OCI-LY7 (cell line): ENCODE data around the gene NBR1. TPM values are rescaled to one million over a fixed set of nuclear protein-coding genes. Genes with fewer than 3 reads are reported as not detected.
"Not testable (repeated sequence)": the region's sequence is repeated elsewhere in the genome, so short reads cannot be mapped to it uniquely, and the experiment has no call there.

ENCODE experiments used
- BruUV-seq: library from RNA; stranded (reverse); fragments of 400-500 nt; replicated peaks from 2 replicates; lab custom pipeline; 2021; lab: Mats Ljungman, UMichigan
- CTCF ChIA-PET: fragments of 300-600 bp; sonication (Branson Sonifier 250); formaldehyde crosslinking; loops from one replicate; lab custom pipeline; 2022; ENCODE audit warnings: antibody characterized with exemption; ENCODE audit not compliant: unreplicated experiment; lab: Charles Lee
- POLR2A ChIA-PET: fragments of 300-600 bp; sonication (Branson Sonifier 250); formaldehyde crosslinking; loops from one replicate; lab custom pipeline; 2022; ENCODE audit warnings: antibody characterized with exemption; lab: Charles Lee
- DNase-seq: peaks from one replicate; pipeline ENCODE4 v3.0.0-alpha.2; 2015; ENCODE audit warnings: low spot score
- H2AFZ ChIP-seq: fragments of 200-600 bp; sonication (generic), shearing (Covaris generic); 2 replicates; pipeline ENCODE4 v1.6.1; 2014; ENCODE audit warnings: mild to moderate bottlenecking, antibody characterized with exemption, low read length, moderate library complexity
- H3K27ac ChIP-seq: fragments of 200-600 bp; sonication (generic); 2 replicates; pipeline ENCODE4 v1.5.1; 2014; ENCODE audit warnings: mixed run types, low read depth, mild to moderate bottlenecking, moderate library complexity, low read length, inconsistent platforms; ENCODE audit not compliant: poor library complexity, severe bottlenecking
- H3K36me3 ChIP-seq: fragments of 200-600 bp; sonication (generic); 2 replicates; pipeline ENCODE4 v1.6.1; 2014; ENCODE audit warnings: mild to moderate bottlenecking, antibody characterized with exemption, low read length, moderate library complexity, mixed read lengths; ENCODE audit not compliant: insufficient read depth
- H3K4me1 ChIP-seq: fragments of 200-600 bp; sonication (generic); 2 replicates; pipeline ENCODE4 v1.5.1; 2014; ENCODE audit warnings: mild to moderate bottlenecking, low read length; ENCODE audit not compliant: insufficient read depth, poor library complexity, severe bottlenecking
- H3K4me2 ChIP-seq: fragments of 200-600 bp; sonication (generic); 2 replicates; pipeline ENCODE4 v1.6.1; 2014; ENCODE audit warnings: mild to moderate bottlenecking, low read length
- H3K4me3 ChIP-seq: fragments of 200-600 bp; sonication (generic); 2 replicates; pipeline ENCODE4 v1.5.1; 2014; ENCODE audit warnings: mild to moderate bottlenecking, low read depth, low read length; ENCODE audit not compliant: poor library complexity, severe bottlenecking
- H3K79me2 ChIP-seq: fragments of 200-600 bp; sonication (generic); 2 replicates; pipeline ENCODE4 v1.6.1; 2016; ENCODE audit warnings: low read depth, mild to moderate bottlenecking, low read length, moderate library complexity, mixed read lengths; ENCODE audit not compliant: insufficient read depth
- H3K9me2 ChIP-seq: fragments of 200-600 bp; sonication (generic); 2 replicates; pipeline ENCODE4 v1.6.1; 2016; ENCODE audit warnings: mild to moderate bottlenecking, low read length, mixed read lengths; ENCODE audit not compliant: insufficient read depth
- H3K9me3 ChIP-seq: fragments of 200-600 bp; sonication (generic); 2 replicates; pipeline ENCODE4 v1.6.1; 2014; ENCODE audit warnings: mild to moderate bottlenecking, mixed run types, low read length, mixed read lengths
- H4K20me1 ChIP-seq: fragments of 200-600 bp; sonication (generic); 2 replicates; pipeline ENCODE4 v1.6.1; 2014; ENCODE audit warnings: mild to moderate bottlenecking, antibody characterized with exemption, low read length, moderate library complexity, mixed read lengths; ENCODE audit not compliant: insufficient read depth
- EZH2phosphoT487 ChIP-seq: fragments of 200-600 bp; sonication (generic); IDR thresholded peaks from 2 replicates; pipeline ENCODE4 v1.6.1; 2018; ENCODE audit warnings: low read depth, borderline replicate concordance, mild to moderate bottlenecking, mixed run types, antibody characterized with exemption, low read length, moderate library complexity, mixed read lengths
- intact Hi-C: fragments of 100-400 bp; cut with micrococcal nuclease; formaldehyde crosslinking; loops from one replicate; pipeline ENCODE4 v1.10.0; 2022; ENCODE audit not compliant: unreplicated experiment
- total RNA-seq, 2 experiments: library from RNA; depleted of rRNA in 1 of 2; stranded (reverse); fragments of >200 nt in 1 of 2; shearing (Covaris generic) in 1 of 2; gene quantifications; 2 replicates each; pipeline ENCODE4 v1.2.3, GENCODE V29; 2014 to 2022
- TF ChIP-seq, protein P1 (sequence below): fragments of 200-600 bp; sonication (generic); conservative IDR thresholded peaks from 2 replicates; pipeline ENCODE4 v1.5.1; 2014; ENCODE audit warnings: mild to moderate bottlenecking, antibody characterized with exemption, low read length, moderate library complexity, mixed read lengths

Gene NBR1
- total RNA-seq, 2 experiments from 2014 or later = 16.2 to 38.6 TPM

- Histone ChIP-seq H3K4me3 (no peak overlapping the region), H3K36me3 (no peaks in the 10 kb centered on the region), H3K27ac (no peak overlapping the region), H3K4me1 (no peaks in the 10 kb centered on the region), H3K9me3 (no peaks in the 10 kb centered on the region), H3K9me2 (no peaks in the 10 kb centered on the region), H2AFZ (no peak overlapping the region), H3K4me2 (no peak overlapping the region), H4K20me1 (no peaks in the 10 kb centered on the region), H3K79me2 (no peaks in the 10 kb centered on the region)
- TF ChIP-seq, protein P1, sequence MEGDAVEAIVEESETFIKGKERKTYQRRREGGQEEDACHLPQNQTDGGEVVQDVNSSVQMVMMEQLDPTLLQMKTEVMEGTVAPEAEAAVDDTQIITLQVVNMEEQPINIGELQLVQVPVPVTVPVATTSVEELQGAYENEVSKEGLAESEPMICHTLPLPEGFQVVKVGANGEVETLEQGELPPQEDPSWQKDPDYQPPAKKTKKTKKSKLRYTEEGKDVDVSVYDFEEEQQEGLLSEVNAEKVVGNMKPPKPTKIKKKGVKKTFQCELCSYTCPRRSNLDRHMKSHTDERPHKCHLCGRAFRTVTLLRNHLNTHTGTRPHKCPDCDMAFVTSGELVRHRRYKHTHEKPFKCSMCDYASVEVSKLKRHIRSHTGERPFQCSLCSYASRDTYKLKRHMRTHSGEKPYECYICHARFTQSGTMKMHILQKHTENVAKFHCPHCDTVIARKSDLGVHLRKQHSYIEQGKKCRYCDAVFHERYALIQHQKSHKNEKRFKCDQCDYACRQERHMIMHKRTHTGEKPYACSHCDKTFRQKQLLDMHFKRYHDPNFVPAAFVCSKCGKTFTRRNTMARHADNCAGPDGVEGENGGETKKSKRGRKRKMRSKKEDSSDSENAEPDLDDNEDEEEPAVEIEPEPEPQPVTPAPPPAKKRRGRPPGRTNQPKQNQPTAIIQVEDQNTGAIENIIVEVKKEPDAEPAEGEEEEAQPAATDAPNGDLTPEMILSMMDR = no peak
- no peak for TF ChIP-seq EZH2phosphoT487
- DNase-seq = no peak
- BruUV-seq = no TSS peak
- CTCF ChIA-PET = no interaction called here
- POLR2A ChIA-PET = no interaction called here
- intact Hi-C loops = no loop called here
These were observed 53.2 kb downstream of the NBR1 start for GRCh38 chr17:43224146-43224705.

- Histone ChIP-seq H4K20me1 (no peaks in the 10 kb centered on the region), H3K4me1 (no peaks in the 10 kb centered on the region), H3K27ac (no peak overlapping the region), H3K79me2 (no peaks in the 10 kb centered on the region), H3K4me3 (no peak overlapping the region), H3K9me3 (no peaks in the 10 kb centered on the region), H3K4me2 (no peak overlapping the region), H3K36me3 (no peaks in the 10 kb centered on the region), H3K9me2 (no peaks in the 10 kb centered on the region), H2AFZ (no peak overlapping the region)
- DNase-seq = no peak
- CTCF ChIA-PET = no interaction called here
- intact Hi-C loops = no loop called here
- POLR2A ChIA-PET = interaction anchor here (0.6 kb wide), 1 partner anchor 93 kb away, joined by 3 read pairs; no protein-coding TSS in a partner anchor
- TF ChIP-seq EZH2phosphoT487 = no peak
- TF ChIP-seq, protein P1 = no peak
- BruUV-seq = TSS peak; percentile 49
These were observed 55.4 kb downstream of the NBR1 start for GRCh38 chr17:43226393-43226792.

DNA sequence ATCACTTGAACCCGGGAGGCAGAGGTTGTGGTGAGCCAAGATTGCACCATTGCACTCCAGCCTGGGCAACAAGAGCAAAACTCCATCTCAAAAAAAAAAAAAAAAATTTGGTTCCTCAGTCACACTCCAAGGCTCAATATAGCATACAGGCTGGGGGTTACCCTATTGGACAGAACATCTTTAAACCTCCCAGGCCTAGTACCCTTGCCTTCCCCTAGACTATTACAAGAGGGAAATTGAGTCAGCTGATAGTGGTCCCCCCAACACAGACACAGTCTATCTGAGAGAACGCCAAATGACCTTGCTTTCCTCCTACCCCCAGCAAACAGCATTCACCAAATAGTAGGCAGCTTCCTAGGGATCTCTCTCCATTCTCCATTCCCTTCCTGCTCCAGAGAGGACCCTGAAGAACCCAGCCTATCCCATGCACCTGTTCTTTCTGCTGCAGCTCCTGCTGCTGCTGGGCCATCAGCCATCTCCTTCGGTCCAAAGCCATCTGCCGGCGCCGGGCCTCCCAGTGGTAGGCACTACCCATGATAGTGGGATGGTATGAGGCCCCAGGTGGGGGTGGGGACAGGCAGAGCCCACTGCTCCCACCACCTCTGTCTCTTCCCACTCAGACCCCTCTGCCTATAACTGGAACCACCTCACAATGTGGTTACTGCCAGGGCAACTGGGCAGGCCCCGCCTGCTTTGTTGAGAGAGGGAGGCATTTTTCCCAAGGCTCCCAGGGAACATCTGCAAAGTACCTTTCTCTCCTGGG is 57.2 kb downstream of the NBR1 start, which contains the start of gene CCDC200:
TSS of gene CCDC200 (minus strand) at position 604 of the 763 bp plus-strand sequence. CDS start at position 535, 69 bp downstream.
- H4K20me1 ChIP-seq, H3K27ac ChIP-seq, DNase-seq, CTCF ChIA-PET, H3K9me2 ChIP-seq, H3K4me3 ChIP-seq, POLR2A ChIA-PET, BruUV-seq, H3K4me1 ChIP-seq, H2AFZ ChIP-seq, H3K9me3 ChIP-seq, H3K79me2 ChIP-seq, intact Hi-C loops, H3K4me2 ChIP-seq, H3K36me3 ChIP-seq: not testable (repeated sequence)

DNA sequence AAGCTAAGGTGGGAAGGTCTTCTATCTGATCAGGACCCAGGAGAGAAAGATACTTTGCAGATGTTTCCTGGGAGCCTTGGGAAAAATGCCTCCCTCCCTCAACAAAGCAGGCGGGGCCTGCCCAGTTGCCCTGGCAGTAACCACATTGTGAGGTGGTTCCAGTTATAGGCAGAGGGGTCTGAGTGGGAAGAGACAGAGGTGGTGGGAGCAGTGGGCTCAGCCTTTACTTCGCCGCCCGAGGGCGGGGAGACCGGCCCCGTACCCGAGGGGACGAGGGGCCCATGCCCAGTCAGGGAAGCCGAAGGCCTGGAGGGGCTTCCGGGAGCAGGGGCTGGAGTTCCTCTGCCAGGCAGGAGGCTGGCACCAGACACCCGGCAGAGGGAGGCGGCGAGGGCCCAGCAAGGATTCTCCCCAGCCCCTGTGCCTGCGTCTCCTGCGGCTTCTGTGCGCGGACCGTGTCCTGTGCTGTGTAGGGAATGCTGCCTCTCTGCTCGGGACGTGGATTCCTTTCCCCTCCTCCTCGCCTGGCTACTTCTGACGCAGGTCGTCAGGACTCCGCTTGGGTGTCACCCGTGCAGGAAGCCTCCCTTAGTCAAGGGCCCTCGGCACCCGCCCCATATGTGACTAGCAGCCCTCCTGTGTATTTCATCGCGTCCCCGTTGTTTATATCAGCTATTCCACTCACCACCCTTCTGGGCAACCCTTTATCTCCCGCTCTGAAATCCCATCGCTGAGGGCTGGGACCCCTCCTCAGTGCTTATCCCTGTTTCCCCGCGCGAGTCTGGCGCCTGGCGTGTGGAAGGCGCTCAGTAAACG is 60.4 kb downstream of the NBR1 start:
- H2AFZ ChIP-seq, CTCF ChIA-PET, H3K36me3 ChIP-seq, H3K9me3 ChIP-seq, H3K4me1 ChIP-seq, DNase-seq, intact Hi-C loops, BruUV-seq, POLR2A ChIA-PET, H3K79me2 ChIP-seq, H3K9me2 ChIP-seq, H4K20me1 ChIP-seq: not testable (repeated sequence)
- peak overlapping the region; percentile 58 for H3K4me2 ChIP-seq
- H3K4me3 ChIP-seq = peak overlapping the region; percentile 33
- peak overlapping the region; percentile 3 for H3K27ac ChIP-seq
